Thyroid gland (tissue), 4 donors: ENCODE results near the gene TEX30.

ENCODE experiments used
- POLR2A ChIP-seq, 2 donors: fragments of 450-650 bp; IDR thresholded peaks; one replicate each; pipeline ENCODE4 v1.6.1; 2017; ENCODE audit warnings: antibody characterized with exemption in 2 of 2, mild to moderate bottlenecking in 2 of 2, moderate library complexity in 1 of 2
- TF ChIP-seq, protein P1 (sequence below), 6 experiments: fragments of 200-600 bp in 3 of 6; fragments of 450-650 bp in 3 of 6; sonication (generic) in 3 of 6; IDR thresholded peaks; one replicate each; pipeline ENCODE4 v1.5.1; 2016 to 2019; ENCODE audit warnings: antibody characterized with exemption in 6 of 6, mild to moderate bottlenecking in 2 of 6, inconsistent platforms in 1 of 6, moderate library complexity in 1 of 6

DNA sequence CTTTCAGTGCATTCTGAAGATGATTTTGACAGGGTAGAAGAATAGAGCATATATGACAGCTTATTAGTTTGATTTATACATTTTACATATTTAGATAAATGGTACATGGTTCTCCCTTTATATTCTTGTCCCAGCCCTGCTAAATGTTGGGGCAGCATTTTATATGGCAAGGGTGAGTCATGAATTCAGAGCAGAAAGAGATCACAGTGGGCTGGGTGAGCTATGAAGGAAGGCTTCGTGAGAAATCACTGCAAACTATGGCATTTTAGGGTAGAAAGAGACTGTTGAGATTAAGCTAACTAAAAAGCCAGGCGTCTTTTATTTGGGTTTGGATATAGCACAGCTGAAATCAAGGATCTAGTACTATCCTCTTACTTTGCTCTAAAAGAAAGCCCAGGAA lies 54.8 kb downstream of the TEX30 start:
- TF ChIP-seq, protein P1, sequence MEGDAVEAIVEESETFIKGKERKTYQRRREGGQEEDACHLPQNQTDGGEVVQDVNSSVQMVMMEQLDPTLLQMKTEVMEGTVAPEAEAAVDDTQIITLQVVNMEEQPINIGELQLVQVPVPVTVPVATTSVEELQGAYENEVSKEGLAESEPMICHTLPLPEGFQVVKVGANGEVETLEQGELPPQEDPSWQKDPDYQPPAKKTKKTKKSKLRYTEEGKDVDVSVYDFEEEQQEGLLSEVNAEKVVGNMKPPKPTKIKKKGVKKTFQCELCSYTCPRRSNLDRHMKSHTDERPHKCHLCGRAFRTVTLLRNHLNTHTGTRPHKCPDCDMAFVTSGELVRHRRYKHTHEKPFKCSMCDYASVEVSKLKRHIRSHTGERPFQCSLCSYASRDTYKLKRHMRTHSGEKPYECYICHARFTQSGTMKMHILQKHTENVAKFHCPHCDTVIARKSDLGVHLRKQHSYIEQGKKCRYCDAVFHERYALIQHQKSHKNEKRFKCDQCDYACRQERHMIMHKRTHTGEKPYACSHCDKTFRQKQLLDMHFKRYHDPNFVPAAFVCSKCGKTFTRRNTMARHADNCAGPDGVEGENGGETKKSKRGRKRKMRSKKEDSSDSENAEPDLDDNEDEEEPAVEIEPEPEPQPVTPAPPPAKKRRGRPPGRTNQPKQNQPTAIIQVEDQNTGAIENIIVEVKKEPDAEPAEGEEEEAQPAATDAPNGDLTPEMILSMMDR (IDR thresholded peaks at IDR 0.05): no peak
- TF ChIP-seq POLR2A (IDR thresholded peaks at IDR 0.05): no peak
